Endothelial cell of umbilical vein (primary cell): ENCODE data around the gene PITPNM3. TPM values are rescaled to one million over a fixed set of nuclear protein-coding genes. Genes with fewer than 3 reads are reported as not detected.

Experiments used
- BruUV-seq: library from RNA; stranded (reverse); fragments of 400-500 nt; replicated peaks from 2 replicates; lab custom pipeline; 2021; lab: Mats Ljungman, UMichigan
- CTCF ChIA-PET: fragments of 300-600, 350-600 bp; sonication (Branson Sonifier 250); formaldehyde crosslinking; loops from one replicate; lab custom pipeline; 2021; ENCODE audit warnings: antibody characterized with exemption, inconsistent platforms; lab: Charles Lee
- POLR2A ChIA-PET: fragments of 300-600, 350-600 bp; sonication (Branson Sonifier 250); formaldehyde crosslinking; loops from one replicate; lab custom pipeline; 2021; ENCODE audit warnings: antibody characterized with exemption, inconsistent platforms; lab: Charles Lee
- DNase-seq: peaks from one replicate; pipeline ENCODE4 v3.0.0-alpha.2; 2011; ENCODE audit warnings: low read depth, low spot score
- FAIRE-seq: peaks from 2 replicates; lab custom pipeline; 2011; peaks lifted over from hg19 to GRCh38; lab: Jason Lieb, UNC
- H2AFZ ChIP-seq: 2 replicates; pipeline ENCODE4 v1.6.0; 2012; ENCODE audit warnings: low read depth, low read length, control low read depth, inconsistent platforms
- H3K27ac ChIP-seq: 2 replicates; pipeline ENCODE4 v1.5.1; 2011; ENCODE audit warnings: low read depth, mild to moderate bottlenecking, control low read depth, low read length, moderate library complexity; ENCODE audit not compliant: insufficient read depth
- H3K27me3 ChIP-seq, 2 experiments: 2 replicates each; pipeline versions ENCODE4 v1.6.0 to v1.6.1; 2011; ENCODE audit warnings: low read length in 2 of 2, mixed read lengths in 1 of 2; ENCODE audit not compliant: control insufficient read depth in 2 of 2, insufficient read depth in 2 of 2
- H3K36me3 ChIP-seq, 2 experiments: 2 replicates in 1 of 2; 3 replicates in 1 of 2; pipeline ENCODE4 v1.5.1; 2011; ENCODE audit warnings: low read length in 2 of 2, mild to moderate bottlenecking in 1 of 2, moderate library complexity in 1 of 2; ENCODE audit not compliant: control insufficient read depth in 2 of 2, insufficient read depth in 2 of 2; ENCODE audit errors: extremely low read depth in 1 of 2
- H3K4me1 ChIP-seq: 3 replicates; pipeline ENCODE4 v1.5.1; 2011; ENCODE audit warnings: mild to moderate bottlenecking, low read length; ENCODE audit not compliant: control insufficient read depth, insufficient read depth; ENCODE audit errors: extremely low read depth
- H3K4me2 ChIP-seq: 2 replicates; pipeline ENCODE4 v1.6.1; 2011; ENCODE audit warnings: low read length, control low read depth, mixed read lengths; ENCODE audit not compliant: insufficient read depth
- H3K4me3 ChIP-seq, 3 experiments: fragments of 200-600 bp in 1 of 3; sonication (generic), shearing (Covaris generic) in 1 of 3; replicated peaks in 1 of 3; 2 replicates each; pipeline ENCODE4 v1.5.1; 2011 to 2016; ENCODE audit warnings: control low read depth in 3 of 3, low read length in 3 of 3, mild to moderate bottlenecking in 2 of 3, inconsistent platforms in 1 of 3, low read depth in 1 of 3, moderate library complexity in 1 of 3; ENCODE audit not compliant: insufficient read depth in 1 of 3
- H3K79me2 ChIP-seq: 2 replicates; pipeline ENCODE4 v1.6.0; 2012; ENCODE audit warnings: low read length, inconsistent platforms; ENCODE audit not compliant: control insufficient read depth, insufficient read depth
- H3K9ac ChIP-seq: replicated peaks from 2 replicates; pipeline ENCODE3; 2011; ENCODE audit warnings: low read length, control low read depth; ENCODE audit not compliant: insufficient read depth; ENCODE audit errors: extremely low read depth
- H3K9me1 ChIP-seq: replicated peaks from 3 replicates; pipeline ENCODE4 v1.6.0; 2011; ENCODE audit warnings: mild to moderate bottlenecking, low read length; ENCODE audit not compliant: control insufficient read depth, insufficient read depth; ENCODE audit errors: extremely low read depth
- H3K9me3 ChIP-seq: replicated peaks from 2 replicates; pipeline ENCODE4 v1.5.1; 2012; ENCODE audit warnings: low read length, inconsistent platforms; ENCODE audit not compliant: control insufficient read depth, insufficient read depth
- H4K20me1 ChIP-seq: replicated peaks from 2 replicates; pipeline ENCODE3; 2011; ENCODE audit warnings: mild to moderate bottlenecking, low read length; ENCODE audit not compliant: control insufficient read depth, insufficient read depth; ENCODE audit errors: extremely low read depth
- CTCF ChIP-seq, 2 donors: IDR thresholded peaks; 1 replicate in 1 of 2; 2 replicates in 1 of 2; pipeline ENCODE4 v1.5.1; 2011; ENCODE audit warnings: low read length in 2 of 2, mild to moderate bottlenecking in 2 of 2, moderate library complexity in 2 of 2, control low read depth in 1 of 2, inconsistent platforms in 1 of 2, low read depth in 1 of 2; ENCODE audit not compliant: insufficient read depth in 1 of 2; ENCODE audit errors: extremely low read depth in 1 of 2
- EZH2 ChIP-seq: IDR thresholded peaks from 2 replicates; pipeline ENCODE4 v1.6.1; 2012; ENCODE audit warnings: borderline replicate concordance, low read depth, mild to moderate bottlenecking, moderate library complexity, low read length, inconsistent platforms; ENCODE audit not compliant: severe bottlenecking
- FOS ChIP-seq: IDR thresholded peaks from 2 replicates; pipeline ENCODE4 v1.6.1; 2011; ENCODE audit warnings: mild to moderate bottlenecking, low read length, moderate library complexity, borderline replicate concordance; ENCODE audit not compliant: insufficient read depth
- GATA2 ChIP-seq: IDR thresholded peaks from 2 replicates; pipeline ENCODE4 v1.7.0; 2011; ENCODE audit warnings: low read depth, mild to moderate bottlenecking, moderate library complexity, mixed read lengths, low read length; ENCODE audit not compliant: insufficient read length, insufficient read depth
- JUN ChIP-seq: IDR thresholded peaks from 2 replicates; pipeline ENCODE4 v1.6.1; 2011; ENCODE audit warnings: borderline replicate concordance, low read depth; ENCODE audit not compliant: insufficient read length, insufficient read depth
- MAX ChIP-seq: IDR thresholded peaks from 2 replicates; pipeline ENCODE4 v1.6.1; 2011; ENCODE audit not compliant: insufficient read depth, insufficient read length
- MYC ChIP-seq: IDR thresholded peaks from one replicate; pipeline ENCODE4 v1.6.1; 2011; ENCODE audit warnings: mild to moderate bottlenecking, low read depth, low read length
- POLR2A ChIP-seq: IDR thresholded peaks from 2 replicates; pipeline ENCODE4 v1.6.1; 2012; ENCODE audit warnings: low read depth, mild to moderate bottlenecking, control low read depth, low read length
- POLR2AphosphoS5 ChIP-seq: IDR thresholded peaks from 2 replicates; pipeline ENCODE4 v1.6.1; 2012; ENCODE audit warnings: low read depth, mild to moderate bottlenecking, control low read depth, low read length, moderate library complexity; ENCODE audit not compliant: insufficient read depth
- dilution Hi-C: fragments of 300-500 bp; cut with MboI; formaldehyde crosslinking; loops from one replicate; pipeline ENCODE4 v1.15.0; 2019; ENCODE audit warnings: low sequenced_read_pairs; ENCODE audit not compliant: extremely low pct_ligation_motif_present
- intact Hi-C: fragments of 100-400 bp; cut with micrococcal nuclease; formaldehyde crosslinking; loops from one replicate; pipeline ENCODE4 v1.10.0; 2022
- polyA plus RNA-seq, 4 experiments: library from polyadenylated mRNA; depleted of rRNA in 3 of 4; stranded (reverse) in 3 of 4; unstranded in 1 of 4; fragments of >200 nt; gene quantifications; 2 replicates each; pipeline versions ENCODE4 v1.2.1 to v1.2.3, GENCODE V29; 2011 to 2012; ENCODE audit warnings: missing spikeins in 1 of 4
- total RNA-seq: library from RNA; stranded (reverse); gene quantifications from 2 replicates; pipeline ENCODE4 v1.2.3, GENCODE V29; 2021

PITPNM3 gene
- total and polyA plus RNA-seq, 2 donors (not counting 3 experiments of a cell fraction or from before 2014, with no cell fraction given): 1.0 to 1.9 TPM

- dilution Hi-C loops (no loop called here), intact Hi-C loops (no loop called here)
- CTCF ChIA-PET: interaction anchor here (1.8 kb wide), 1 partner anchor 8 kb away, joined by 6 read pairs; no protein-coding TSS in a partner anchor
- no peak overlapping the region for H3K9ac ChIP-seq
- H2AFZ ChIP-seq: no peak overlapping the region
- DNase-seq (no peak), FAIRE-seq (no peak)
- H3K36me3 ChIP-seq: no peaks in the 10 kb centered on the region
- no TSS peak for BruUV-seq
- H3K79me2 ChIP-seq: no peaks in the 10 kb centered on the region
- H3K9me1 ChIP-seq: no peaks in the 10 kb centered on the region
- no peak overlapping the region for H3K4me2 ChIP-seq
- H3K4me3 ChIP-seq: no peak overlapping the region
- POLR2A ChIA-PET: no interaction called here
- no peaks in the 10 kb centered on the region for H4K20me1 ChIP-seq
- H3K27ac ChIP-seq: no peak overlapping the region
- H3K9me3 ChIP-seq: no peaks in the 10 kb centered on the region
- no peak for TF ChIP-seq GATA2
- no peak for TF ChIP-seq POLR2A
- no peak for TF ChIP-seq MYC
- no peak for TF ChIP-seq FOS
- no peak for TF ChIP-seq CTCF (IDR thresholded peaks at IDR 0.05; ENCODE audit: extremely low read depth in 1 of 2, insufficient read depth in 1 of 2, low read depth in 1 of 2, low read length in 2 of 2)
- no peak for TF ChIP-seq JUN
- TF ChIP-seq MAX: no peak
- no peak for TF ChIP-seq POLR2AphosphoS5
- no peak for TF ChIP-seq EZH2
- peaks cover 3% of the 10 kb centered on the region for H3K4me1 ChIP-seq
- peaks cover 9 to 18% of the 10 kb centered on the region in 2 experiments for H3K27me3 ChIP-seq
Observed at GRCh38 chr17:6551356-6551755, 5.0 kb downstream of the PITPNM3 start.
